GM23338 (cell line): Measurements from ENCODE around the gene SAFB. TPM values are rescaled to one million over a fixed set of nuclear protein-coding genes. Genes with fewer than 3 reads are reported as not detected.

Experiments used
- ATAC-seq: fragments of 200-7000 bp; cut with Tn5 transposase; 3 replicates; pipeline ENCODE4 v1.9.1; 2020
- DNase-seq: peaks from one replicate; pipeline ENCODE4 v3.0.0-alpha.2; 2015; ENCODE audit warnings: low spot score
- H2AFZ ChIP-seq: fragments of 200-600 bp; sonication (generic); 2 replicates; pipeline ENCODE4 v1.8.0; 2016; ENCODE audit warnings: antibody characterized with exemption, mild to moderate bottlenecking, moderate library complexity
- H3F3A ChIP-seq: fragments of 200-600 bp; sonication (generic); replicated peaks from 2 replicates; pipeline ENCODE4 v1.8.0; 2017; ENCODE audit warnings: antibody characterized with exemption, mixed run types, low read depth
- H3K27ac ChIP-seq: fragments of 200-600 bp; sonication (generic); 2 replicates; pipeline ENCODE4 v1.6.1; 2016; ENCODE audit warnings: low read depth
- H3K27me3 ChIP-seq: fragments of 200-600 bp; sonication (generic); 2 replicates; pipeline ENCODE4 v1.8.0; 2016; ENCODE audit warnings: mild to moderate bottlenecking, mixed run types, moderate library complexity; ENCODE audit not compliant: insufficient read depth
- H3K36me3 ChIP-seq: fragments of 200-600 bp; sonication (generic); 2 replicates; pipeline ENCODE4 v1.8.0; 2016; ENCODE audit warnings: mild to moderate bottlenecking; ENCODE audit not compliant: insufficient read depth
- H3K4me1 ChIP-seq: fragments of 200-600 bp; sonication (generic); 2 replicates; pipeline ENCODE4 v1.8.0; 2016; ENCODE audit warnings: mild to moderate bottlenecking, moderate library complexity; ENCODE audit not compliant: insufficient read depth
- H3K4me2 ChIP-seq: fragments of 200-600 bp; sonication (generic); 2 replicates; pipeline ENCODE4 v1.7.1; 2017; ENCODE audit warnings: mixed run types
- H3K4me3 ChIP-seq: fragments of 200-600 bp; sonication (generic); 2 replicates; pipeline ENCODE4 v1.6.1; 2016; ENCODE audit warnings: mixed run types
- H3K79me2 ChIP-seq: fragments of 200-600 bp; sonication (generic); replicated peaks from 2 replicates; pipeline ENCODE4 v1.8.0; 2017; ENCODE audit warnings: mild to moderate bottlenecking; ENCODE audit not compliant: insufficient read depth
- H3K9me2 ChIP-seq: fragments of 200-600 bp; sonication (generic); 2 replicates; pipeline ENCODE4 v1.8.0; 2017; ENCODE audit not compliant: insufficient read depth
- H4K20me1 ChIP-seq: fragments of 200-600 bp; sonication (generic); replicated peaks from 2 replicates; pipeline ENCODE4 v1.8.0; 2017; ENCODE audit warnings: mild to moderate bottlenecking; ENCODE audit not compliant: insufficient read depth
- H3K27ac Mint-ChIP-seq: 2 replicates; pipeline ENCODE4 v1.8.0; 2020; ENCODE audit warnings: inconsistent platforms, mild to moderate bottlenecking, moderate library complexity, mixed read lengths
- H3K27me3 Mint-ChIP-seq: 3 replicates; pipeline ENCODE4 v1.8.0; 2022; ENCODE audit warnings: low read depth, mild to moderate bottlenecking, moderate library complexity, mixed read lengths, inconsistent platforms; ENCODE audit not compliant: insufficient read depth, poor library complexity
- H3K36me3 Mint-ChIP-seq: 3 replicates; pipeline ENCODE4 v1.8.0; 2021; ENCODE audit warnings: low read depth, mild to moderate bottlenecking, inconsistent platforms, moderate library complexity, mixed read lengths
- H3K4me1 Mint-ChIP-seq: 3 replicates; pipeline ENCODE4 v1.8.0; 2020; ENCODE audit warnings: mild to moderate bottlenecking, inconsistent platforms, mixed read lengths
- H3K4me3 Mint-ChIP-seq: 3 replicates; pipeline ENCODE4 v1.8.0; 2021; ENCODE audit warnings: moderate library complexity, mild to moderate bottlenecking, inconsistent platforms, mixed read lengths
- H3K9me3 Mint-ChIP-seq: 3 replicates; pipeline ENCODE4 v1.8.0; 2020; ENCODE audit warnings: moderate library complexity, mild to moderate bottlenecking, inconsistent platforms, mixed read lengths
- CREB1 ChIP-seq: fragments of 250-450 bp; sonication (Bioruptor Pico); IDR thresholded peaks from 2 replicates; pipeline ENCODE4 v1.5.0; 2020; ENCODE audit warnings: low read depth, mild to moderate bottlenecking, moderate library complexity
- ETS1 ChIP-seq: IDR thresholded peaks from 2 replicates; pipeline ENCODE4 v1.6.1; 2016; ENCODE audit warnings: antibody characterized with exemption
- EZH2 ChIP-seq: fragments of 200-600 bp; sonication (generic); IDR thresholded peaks from one replicate; pipeline ENCODE4 v1.8.0; 2017; ENCODE audit warnings: antibody characterized with exemption, mild to moderate bottlenecking, low read depth; ENCODE audit not compliant: unreplicated experiment
- EZH2phosphoT487 ChIP-seq: fragments of 200-600 bp; sonication (generic); IDR thresholded peaks from one replicate; pipeline ENCODE4 v1.8.1; 2018; ENCODE audit warnings: antibody characterized with exemption; ENCODE audit not compliant: unreplicated experiment
- JUNB ChIP-seq: IDR thresholded peaks from one replicate; pipeline ENCODE4 v1.6.1; 2016; ENCODE audit warnings: antibody characterized with exemption; ENCODE audit not compliant: unreplicated experiment
- NANOG ChIP-seq: IDR thresholded peaks from 2 replicates; pipeline ENCODE4 v1.6.1; 2016; ENCODE audit warnings: antibody characterized with exemption, borderline replicate concordance
- POLR2AphosphoS5 ChIP-seq: IDR thresholded peaks from 2 replicates; pipeline ENCODE4 v1.6.1; 2016; ENCODE audit warnings: antibody characterized with exemption, low read depth
- ZNF114 ChIP-seq: fragments of 250-450 bp; sonication (Bioruptor Pico); IDR thresholded peaks from 2 replicates; pipeline ENCODE4 v1.5.0; 2020; ENCODE audit warnings: mild to moderate bottlenecking, moderate library complexity
- ZNF331 ChIP-seq: fragments of 250-450 bp; sonication (Bioruptor Pico); IDR thresholded peaks from 2 replicates; pipeline ENCODE4 v1.5.0; 2020; ENCODE audit warnings: low read depth, mild to moderate bottlenecking, moderate library complexity
- polyA plus RNA-seq: library from polyadenylated mRNA; unstranded; fragments of >200 nt; fragmentation: Nextera tagmentation; extraction: Ambion mirVana; gene quantifications from 2 replicates; pipeline ENCODE4 v1.2.1, GENCODE V29; 2016
- total RNA-seq: library from RNA; depleted of rRNA; stranded (reverse); fragments of >200 nt; shearing (Covaris generic); gene quantifications from 2 replicates; pipeline ENCODE4 v1.2.3, GENCODE V29; 2014
- TF ChIP-seq, protein P1 (sequence below): fragments of 250-450 bp; sonication (Bioruptor Pico); IDR thresholded peaks from 2 replicates; pipeline ENCODE4 v1.5.0; 2020; ENCODE audit warnings: mild to moderate bottlenecking, moderate library complexity
- TF ChIP-seq, protein P2 (sequence below), 2 experiments: fragments of 200-600 bp in 1 of 2; sonication (generic) in 1 of 2; conservative IDR thresholded peaks; 2 replicates each; pipeline versions ENCODE4 v1.5.1 to v1.6.1; 2016 to 2017; ENCODE audit warnings: antibody characterized with exemption in 2 of 2, low read depth in 2 of 2, mild to moderate bottlenecking in 2 of 2, moderate library complexity in 1 of 2

Gene SAFB
- total and polyA plus RNA-seq, 2 experiments from 2014 or later, result 85.2 to 109 TPM

DNA sequence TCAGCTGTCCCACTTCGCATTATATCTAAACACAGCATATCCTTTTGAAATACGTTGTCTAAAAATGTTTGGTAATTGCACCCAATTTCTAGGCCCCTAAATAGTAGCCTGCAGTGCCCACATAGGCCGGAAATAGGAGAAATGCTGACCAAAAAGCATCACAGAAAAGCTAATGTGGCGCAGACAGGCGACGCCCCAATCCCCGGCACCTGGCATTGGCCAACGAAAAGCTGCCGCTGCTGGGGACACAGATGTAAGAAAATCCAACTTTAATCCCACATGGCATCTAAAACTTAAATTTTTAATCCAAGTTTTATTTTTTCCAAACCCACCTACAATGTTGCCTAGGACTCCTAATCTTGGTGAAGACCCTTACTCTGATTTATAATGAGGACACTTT lies 4.3 kb upstream of the SAFB start (continued):
- TF ChIP-seq, protein P1, sequence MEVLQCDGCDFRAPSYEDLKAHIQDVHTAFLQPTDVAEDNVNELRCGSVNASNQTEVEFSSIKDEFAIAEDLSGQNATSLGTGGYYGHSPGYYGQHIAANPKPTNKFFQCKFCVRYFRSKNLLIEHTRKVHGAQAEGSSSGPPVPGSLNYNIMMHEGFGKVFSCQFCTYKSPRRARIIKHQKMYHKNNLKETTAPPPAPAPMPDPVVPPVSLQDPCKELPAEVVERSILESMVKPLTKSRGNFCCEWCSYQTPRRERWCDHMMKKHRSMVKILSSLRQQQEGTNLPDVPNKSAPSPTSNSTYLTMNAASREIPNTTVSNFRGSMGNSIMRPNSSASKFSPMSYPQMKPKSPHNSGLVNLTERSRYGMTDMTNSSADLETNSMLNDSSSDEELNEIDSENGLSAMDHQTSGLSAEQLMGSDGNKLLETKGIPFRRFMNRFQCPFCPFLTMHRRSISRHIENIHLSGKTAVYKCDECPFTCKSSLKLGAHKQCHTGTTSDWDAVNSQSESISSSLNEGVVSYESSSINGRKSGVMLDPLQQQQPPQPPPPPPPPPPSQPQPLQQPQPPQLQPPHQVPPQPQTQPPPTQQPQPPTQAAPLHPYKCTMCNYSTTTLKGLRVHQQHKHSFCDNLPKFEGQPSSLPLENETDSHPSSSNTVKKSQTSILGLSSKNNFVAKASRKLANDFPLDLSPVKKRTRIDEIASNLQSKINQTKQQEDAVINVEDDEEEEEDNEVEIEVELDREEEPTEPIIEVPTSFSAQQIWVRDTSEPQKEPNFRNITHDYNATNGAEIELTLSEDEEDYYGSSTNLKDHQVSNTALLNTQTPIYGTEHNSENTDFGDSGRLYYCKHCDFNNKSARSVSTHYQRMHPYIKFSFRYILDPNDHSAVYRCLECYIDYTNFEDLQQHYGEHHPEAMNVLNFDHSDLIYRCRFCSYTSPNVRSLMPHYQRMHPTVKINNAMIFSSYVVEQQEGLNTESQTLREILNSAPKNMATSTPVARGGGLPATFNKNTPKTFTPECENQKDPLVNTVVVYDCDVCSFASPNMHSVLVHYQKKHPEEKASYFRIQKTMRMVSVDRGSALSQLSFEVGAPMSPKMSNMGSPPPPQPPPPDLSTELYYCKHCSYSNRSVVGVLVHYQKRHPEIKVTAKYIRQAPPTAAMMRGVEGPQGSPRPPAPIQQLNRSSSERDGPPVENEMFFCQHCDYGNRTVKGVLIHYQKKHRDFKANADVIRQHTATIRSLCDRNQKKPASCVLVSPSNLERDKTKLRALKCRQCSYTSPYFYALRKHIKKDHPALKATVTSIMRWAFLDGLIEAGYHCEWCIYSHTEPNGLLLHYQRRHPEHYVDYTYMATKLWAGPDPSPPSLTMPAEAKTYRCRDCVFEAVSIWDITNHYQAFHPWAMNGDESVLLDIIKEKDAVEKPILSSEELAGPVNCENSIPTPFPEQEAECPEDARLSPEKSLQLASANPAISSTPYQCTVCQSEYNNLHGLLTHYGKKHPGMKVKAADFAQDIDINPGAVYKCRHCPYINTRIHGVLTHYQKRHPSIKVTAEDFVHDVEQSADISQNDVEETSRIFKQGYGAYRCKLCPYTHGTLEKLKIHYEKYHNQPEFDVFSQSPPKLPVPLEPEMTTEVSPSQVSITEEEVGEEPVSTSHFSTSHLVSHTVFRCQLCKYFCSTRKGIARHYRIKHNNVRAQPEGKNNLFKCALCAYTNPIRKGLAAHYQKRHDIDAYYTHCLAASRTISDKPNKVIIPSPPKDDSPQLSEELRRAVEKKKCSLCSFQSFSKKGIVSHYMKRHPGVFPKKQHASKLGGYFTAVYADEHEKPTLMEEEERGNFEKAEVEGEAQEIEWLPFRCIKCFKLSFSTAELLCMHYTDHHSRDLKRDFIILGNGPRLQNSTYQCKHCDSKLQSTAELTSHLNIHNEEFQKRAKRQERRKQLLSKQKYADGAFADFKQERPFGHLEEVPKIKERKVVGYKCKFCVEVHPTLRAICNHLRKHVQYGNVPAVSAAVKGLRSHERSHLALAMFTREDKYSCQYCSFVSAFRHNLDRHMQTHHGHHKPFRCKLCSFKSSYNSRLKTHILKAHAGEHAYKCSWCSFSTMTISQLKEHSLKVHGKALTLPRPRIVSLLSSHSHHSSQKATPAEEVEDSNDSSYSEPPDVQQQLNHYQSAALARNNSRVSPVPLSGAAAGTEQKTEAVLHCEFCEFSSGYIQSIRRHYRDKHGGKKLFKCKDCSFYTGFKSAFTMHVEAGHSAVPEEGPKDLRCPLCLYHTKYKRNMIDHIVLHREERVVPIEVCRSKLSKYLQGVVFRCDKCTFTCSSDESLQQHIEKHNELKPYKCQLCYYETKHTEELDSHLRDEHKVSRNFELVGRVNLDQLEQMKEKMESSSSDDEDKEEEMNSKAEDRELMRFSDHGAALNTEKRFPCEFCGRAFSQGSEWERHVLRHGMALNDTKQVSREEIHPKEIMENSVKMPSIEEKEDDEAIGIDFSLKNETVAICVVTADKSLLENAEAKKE (CRISPR knock-in tag), result no peak
- TF ChIP-seq EZH2phosphoT487 (no peak), CREB1 (CRISPR knock-in tag) (no peak), ZNF114 (CRISPR knock-in tag) (no peak), ZNF331 (no peak), NANOG (no peak), EZH2 (no peak), JUNB (no peak)
- TF ChIP-seq, protein P2, sequence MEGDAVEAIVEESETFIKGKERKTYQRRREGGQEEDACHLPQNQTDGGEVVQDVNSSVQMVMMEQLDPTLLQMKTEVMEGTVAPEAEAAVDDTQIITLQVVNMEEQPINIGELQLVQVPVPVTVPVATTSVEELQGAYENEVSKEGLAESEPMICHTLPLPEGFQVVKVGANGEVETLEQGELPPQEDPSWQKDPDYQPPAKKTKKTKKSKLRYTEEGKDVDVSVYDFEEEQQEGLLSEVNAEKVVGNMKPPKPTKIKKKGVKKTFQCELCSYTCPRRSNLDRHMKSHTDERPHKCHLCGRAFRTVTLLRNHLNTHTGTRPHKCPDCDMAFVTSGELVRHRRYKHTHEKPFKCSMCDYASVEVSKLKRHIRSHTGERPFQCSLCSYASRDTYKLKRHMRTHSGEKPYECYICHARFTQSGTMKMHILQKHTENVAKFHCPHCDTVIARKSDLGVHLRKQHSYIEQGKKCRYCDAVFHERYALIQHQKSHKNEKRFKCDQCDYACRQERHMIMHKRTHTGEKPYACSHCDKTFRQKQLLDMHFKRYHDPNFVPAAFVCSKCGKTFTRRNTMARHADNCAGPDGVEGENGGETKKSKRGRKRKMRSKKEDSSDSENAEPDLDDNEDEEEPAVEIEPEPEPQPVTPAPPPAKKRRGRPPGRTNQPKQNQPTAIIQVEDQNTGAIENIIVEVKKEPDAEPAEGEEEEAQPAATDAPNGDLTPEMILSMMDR (conservative IDR thresholded peaks at IDR 0.05; ENCODE audit: low read depth in 2 of 2), result no peak

- Mint-ChIP-seq H3K27ac (no peak overlapping the region), H3K36me3 (peaks cover 74% of the 10 kb centered on the region), H3K9me3 (peaks cover 5% of the 10 kb centered on the region), H3K4me1 (peaks cover 19% of the 10 kb centered on the region), H3K4me3 (no peak overlapping the region), H3K27me3 (peaks cover 17% of the 10 kb centered on the region)
- Histone ChIP-seq H2AFZ (no peak overlapping the region), H3F3A (peaks cover 3% of the 10 kb centered on the region; the same call in 1 of the 2 replicates), H3K4me1 (peaks cover 15% of the 10 kb centered on the region), H4K20me1 (peaks cover 40% of the 10 kb centered on the region), H3K4me3 (no peak overlapping the region), H3K79me2 (peaks cover 77% of the 10 kb centered on the region), H3K36me3 (peaks cover 41% of the 10 kb centered on the region), H3K9me2 (no peaks in the 10 kb centered on the region), H3K27ac (no peak overlapping the region), H3K27me3 (no peaks in the 10 kb centered on the region), H3K4me2 (no peak overlapping the region)
- DNase-seq (no peak), ATAC-seq (no peak)
- TF ChIP-seq POLR2AphosphoS5, result no peak
- no peak for TF ChIP-seq CREB1 (CRISPR knock-in tag)
- TF ChIP-seq EZH2phosphoT487, result no peak
- TF ChIP-seq ETS1, result no peak
- TF ChIP-seq EZH2, result no peak
Measured at GRCh38 chr19:5619946-5620345, 2.9 kb upstream of the SAFB start.
